Thoracic aorta (tissue), 2 donors: ENCODE data around the gene EPHA4. TPM values are rescaled to one million over a fixed set of nuclear protein-coding genes. Genes with fewer than 3 reads are reported as not detected.

ENCODE experiments used
- ATAC-seq: fragments of 150-250 bp; one replicate; pipeline ENCODE4 v1.8.0; 2017; ENCODE audit warnings: low read depth; ENCODE audit not compliant: insufficient number of reproducible peaks, low FRiP score
- DNase-seq: peaks from one replicate; pipeline ENCODE4 v3.0.0-alpha.2; 2020; ENCODE audit warnings: low spot score
- H3K27ac ChIP-seq, 2 donors: fragments of 200-600 bp; sonication (generic); 1 replicate in 1 of 2; 2 replicates in 1 of 2; pipeline ENCODE4 v1.5.1; 2016; ENCODE audit warnings: mild to moderate bottlenecking in 2 of 2, moderate library complexity in 2 of 2
- H3K27me3 ChIP-seq: fragments of 200-600 bp; sonication (generic); replicated peaks from 2 replicates; pipeline ENCODE4 v1.6.0; 2016; ENCODE audit warnings: mild to moderate bottlenecking; ENCODE audit not compliant: insufficient read depth
- H3K36me3 ChIP-seq: fragments of 200-600 bp; sonication (generic); one replicate; pipeline ENCODE4 v1.5.1; 2016
- H3K4me1 ChIP-seq, 2 donors: fragments of 200-600 bp; sonication (generic); 1 replicate in 1 of 2; 2 replicates in 1 of 2; pipeline versions ENCODE4 v1.5.1 to v1.6.0; 2016; ENCODE audit warnings: low read depth in 2 of 2, mild to moderate bottlenecking in 1 of 2; ENCODE audit not compliant: control insufficient read depth in 1 of 2
- H3K4me3 ChIP-seq: fragments of 200-600 bp; sonication (generic); 2 replicates; pipeline ENCODE4 v1.5.1; 2016; ENCODE audit warnings: mild to moderate bottlenecking
- H3K9me3 ChIP-seq: fragments of 200-600 bp; sonication (generic); 2 replicates; pipeline ENCODE4 v1.5.1; 2016
- CTCF ChIP-seq: fragments of 200-600 bp; sonication (generic); IDR thresholded peaks from one replicate; pipeline ENCODE4 v1.5.1; 2019; ENCODE audit warnings: antibody characterized with exemption
- total RNA-seq, 2 donors: library from RNA; depleted of rRNA; stranded (reverse); fragments of >200 nt; gene quantifications; one replicate each; pipeline versions ENCODE4 v1.1.0 to v1.2.3, GENCODE V29; 2016

Gene EPHA4
- total RNA-seq, 2 donors from 2014 or later, result 20.4 to 53.3 TPM

DNA sequence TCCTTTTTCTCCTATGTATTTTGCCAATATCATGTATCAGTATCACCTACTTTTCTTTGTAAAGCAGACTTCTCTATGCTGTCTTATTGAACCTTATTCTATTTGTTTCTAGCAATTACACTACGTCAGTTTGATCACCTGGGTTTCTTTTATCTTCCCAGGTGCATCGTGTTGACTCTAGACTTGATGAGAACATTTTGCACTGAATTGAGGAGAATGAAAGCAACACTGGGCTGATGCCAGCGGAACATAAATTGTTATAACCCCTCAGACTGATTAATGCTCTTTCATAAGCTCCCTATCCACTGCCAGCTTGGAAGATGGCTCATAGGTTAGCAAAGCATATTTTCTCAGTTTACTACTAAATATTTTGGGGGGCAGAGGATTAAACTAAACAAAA is 140.6 kb downstream of the EPHA4 start:
- no peak for TF ChIP-seq CTCF
- Histone ChIP-seq H3K27ac (no peak overlapping the region), H3K4me3 (no peak overlapping the region), H3K36me3 (peaks cover 6% of the 10 kb centered on the region), H3K4me1 (peaks cover 0 to 12% of the 10 kb centered on the region in 2 donors), H3K27me3 (no peaks in the 10 kb centered on the region), H3K9me3 (no peaks in the 10 kb centered on the region)
- ATAC-seq (no peak), DNase-seq (no peak)

GRCh38 chr2:221429741-221430491 is 142.2 kb downstream of the EPHA4 start:
- ATAC-seq, result no peak

DNA sequence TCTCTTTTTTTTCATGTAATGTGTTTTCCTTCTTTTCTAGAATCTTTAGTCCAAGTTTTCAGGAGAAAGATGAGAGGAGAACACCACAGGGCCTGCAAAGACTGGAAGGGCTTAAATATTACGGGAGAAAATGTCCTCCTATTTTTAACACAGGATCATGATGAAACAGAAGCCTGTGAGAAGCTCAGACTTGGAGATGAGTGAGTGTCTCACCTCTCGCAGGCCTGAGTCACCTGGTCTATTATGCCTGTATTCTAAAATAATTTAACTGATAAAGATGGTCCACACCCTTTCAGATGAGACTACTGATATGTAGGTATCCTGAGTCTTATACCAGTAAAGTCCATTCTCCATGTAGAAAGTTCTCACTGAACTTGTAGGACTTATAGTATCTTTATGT is 143.2 kb downstream of the EPHA4 start:
- Histone ChIP-seq H3K36me3 (no peaks in the 10 kb centered on the region), H3K9me3 (no peaks in the 10 kb centered on the region), H3K27ac (no peak overlapping the region), H3K4me1 (peaks cover 0 to 16% of the 10 kb centered on the region in 2 donors), H3K4me3 (no peak overlapping the region), H3K27me3 (no peaks in the 10 kb centered on the region)
- no peak for ATAC-seq
- no peak for DNase-seq
- no peak for TF ChIP-seq CTCF

More at GRCh38 chr2:221429741-221430491, 142.2 kb downstream of the EPHA4 start:
- Histone ChIP-seq H3K4me1 (peaks cover 0 to 12% of the 10 kb centered on the region in 2 donors), H3K27ac (no peak overlapping the region), H3K36me3 (peaks cover 3% of the 10 kb centered on the region), H3K9me3 (no peaks in the 10 kb centered on the region), H3K27me3 (no peaks in the 10 kb centered on the region), H3K4me3 (no peak overlapping the region)
- no peak for DNase-seq
- no peak for TF ChIP-seq CTCF

DNA sequence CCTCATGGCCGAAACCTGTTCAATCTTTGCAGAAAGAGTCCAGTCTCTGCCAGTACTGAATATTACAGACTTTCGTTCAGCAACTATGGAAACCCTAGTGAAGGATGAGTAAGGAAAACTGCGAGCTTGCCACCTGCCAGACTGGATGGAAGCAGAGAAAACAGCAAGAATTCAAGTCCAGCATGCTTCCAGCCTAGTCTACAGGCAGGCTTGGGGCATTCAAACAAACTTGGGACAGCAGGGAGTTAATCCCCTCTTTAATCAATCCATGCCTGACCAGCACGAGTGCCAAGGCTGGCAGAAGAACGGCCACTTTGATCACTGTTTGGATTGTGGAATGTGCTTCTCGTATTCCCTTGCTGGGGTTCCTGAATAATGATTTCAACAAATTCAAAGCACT is 145.2 kb downstream of the EPHA4 start:
- TF ChIP-seq CTCF, result no peak
- no peak for ATAC-seq
- H3K27ac ChIP-seq, result no peak overlapping the region
- no peak overlapping the region for H3K4me3 ChIP-seq
- no peaks in the 10 kb centered on the region for H3K36me3 ChIP-seq
- H3K27me3 ChIP-seq, result no peaks in the 10 kb centered on the region
- no peaks in the 10 kb centered on the region for H3K9me3 ChIP-seq
- H3K4me1 ChIP-seq, result peaks cover 0 to 25% of the 10 kb centered on the region in 2 donors
- DNase-seq, result no peak

GRCh38 chr2:221425891-221426290 is 146.2 kb downstream of the EPHA4 start:
- H3K4me1 ChIP-seq, result peaks cover 0 to 25% of the 10 kb centered on the region in 2 donors
- no peaks in the 10 kb centered on the region for H3K36me3 ChIP-seq
- ATAC-seq (no peak), DNase-seq (no peak)
- H3K9me3 ChIP-seq, result no peaks in the 10 kb centered on the region
- no peaks in the 10 kb centered on the region for H3K27me3 ChIP-seq
- H3K27ac ChIP-seq, result no peak overlapping the region
- no peak for TF ChIP-seq CTCF
- H3K4me3 ChIP-seq, result no peak overlapping the region
